ENCODE results near the gene SLC27A4. TPM values are rescaled to one million over a fixed set of nuclear protein-coding genes. Genes with fewer than 3 reads are reported as not detected.

Gene SLC27A4
- total and polyA plus RNA-seq, 9 donors: 7.2 to 16.3 (median 13.1) TPM

DNA sequence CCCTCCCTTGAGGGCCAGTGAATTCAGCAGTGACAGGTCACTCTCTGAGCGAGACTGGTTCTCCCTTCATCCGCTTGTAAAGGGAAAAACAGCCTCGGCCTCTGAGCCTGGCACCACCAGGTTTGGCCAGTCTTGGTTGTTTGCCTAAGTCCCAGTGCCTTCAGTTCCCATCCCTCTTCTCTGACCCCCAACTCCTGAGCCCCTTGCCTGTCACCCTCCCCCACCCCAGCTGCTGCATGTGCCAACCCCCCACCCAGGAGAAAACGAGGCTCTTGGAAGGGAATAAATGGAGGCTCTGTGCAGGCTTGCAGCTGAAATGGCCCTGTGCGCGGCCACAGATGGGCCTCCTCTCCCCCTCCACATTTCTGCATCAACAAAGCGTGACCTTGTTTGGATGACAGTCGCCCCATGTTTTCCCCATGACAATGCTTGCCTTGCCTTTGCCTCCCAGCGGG lies 33.9 kb downstream of the SLC27A4 start:
- Histone ChIP-seq H3K9me3 (replicated peaks; ENCODE audit: control insufficient read depth, low read depth, low read length) (no peaks in the 10 kb centered on the region), H3K4me3 (ENCODE audit: low read length) (no peak overlapping the region), H3K36me3 (ENCODE audit: control insufficient read depth, insufficient read depth, low read length) (peaks cover 41% of the 10 kb centered on the region), H3K27ac (ENCODE audit: low read length) (no peak overlapping the region), H3K4me1 (ENCODE audit: control insufficient read depth, insufficient read depth, low read length) (peaks cover 20% of the 10 kb centered on the region), H3K27me3 (ENCODE audit: control insufficient read depth, insufficient read depth, low read length) (no peaks in the 10 kb centered on the region)
- 96% methylated on average over 4 of the region's 9 CpGs for WGBS (ENCODE audit: insufficient coverage)
- no peak for DNase-seq

- no peak overlapping the region for H3K27ac ChIP-seq (ENCODE audit: low read length)
- no peaks in the 10 kb centered on the region for H3K9me3 ChIP-seq (replicated peaks; ENCODE audit: control insufficient read depth, low read depth, low read length)
- peaks cover 47% of the 10 kb centered on the region for H3K36me3 ChIP-seq (ENCODE audit: control insufficient read depth, insufficient read depth, low read length)
- peaks cover 12% of the 10 kb centered on the region for H3K4me1 ChIP-seq (ENCODE audit: control insufficient read depth, insufficient read depth, low read length)
- no peak for DNase-seq
- no peak overlapping the region for H3K4me3 ChIP-seq (ENCODE audit: low read length)
- H3K27me3 ChIP-seq (ENCODE audit: control insufficient read depth, insufficient read depth, low read length): no peaks in the 10 kb centered on the region
- no CpG with 5 or more reads among the region's 5 CpGs for WGBS (ENCODE audit: insufficient coverage)
Measured at GRCh38 chr9:128375865-128376264, 35.5 kb downstream of the SLC27A4 start.

GRCh38 chr9:128382261-128382660 lies 41.9 kb downstream of the SLC27A4 start:
- Histone ChIP-seq H3K4me1 (ENCODE audit: control insufficient read depth, insufficient read depth, low read length) (peaks cover 34% of the 10 kb centered on the region), H3K36me3 (ENCODE audit: control insufficient read depth, insufficient read depth, low read length) (peaks cover 56% of the 10 kb centered on the region)
- peak; percentile 56 for DNase-seq

GRCh38 chr9:128383007-128383753 lies 42.9 kb downstream of the SLC27A4 start:
- WGBS (ENCODE audit: insufficient coverage): 53% methylated on average over 7 of the region's 9 CpGs

More at GRCh38 chr9:128382261-128382660, 41.9 kb downstream of the SLC27A4 start:
- no peak overlapping the region for H3K4me3 ChIP-seq (ENCODE audit: low read length)
- H3K9me3 ChIP-seq (replicated peaks; ENCODE audit: control insufficient read depth, low read depth, low read length): no peaks in the 10 kb centered on the region
- peak overlapping the region; percentile 84 for H3K27ac ChIP-seq (ENCODE audit: low read length)
- no peaks in the 10 kb centered on the region for H3K27me3 ChIP-seq (ENCODE audit: control insufficient read depth, insufficient read depth, low read length)
- WGBS (ENCODE audit: insufficient coverage): 72% methylated on average over 2 of the region's 6 CpGs

GRCh38 chr9:128383791-128384190 lies 43.5 kb downstream of the SLC27A4 start:
- H3K36me3 ChIP-seq (ENCODE audit: control insufficient read depth, insufficient read depth, low read length): peaks cover 57% of the 10 kb centered on the region
- peak overlapping the region; percentile 85 for H3K27ac ChIP-seq (ENCODE audit: low read length)
- H3K4me1 ChIP-seq (ENCODE audit: control insufficient read depth, insufficient read depth, low read length): peaks cover 34% of the 10 kb centered on the region
- 65% methylated on average over 4 of the region's 8 CpGs for WGBS (ENCODE audit: insufficient coverage)
- no peaks in the 10 kb centered on the region for H3K27me3 ChIP-seq (ENCODE audit: control insufficient read depth, insufficient read depth, low read length)
- H3K9me3 ChIP-seq (replicated peaks; ENCODE audit: control insufficient read depth, low read depth, low read length): no peaks in the 10 kb centered on the region
- peak; percentile 76 for DNase-seq
- no peak overlapping the region for H3K4me3 ChIP-seq (ENCODE audit: low read length)

More at GRCh38 chr9:128383007-128383753, 42.9 kb downstream of the SLC27A4 start:
- Histone ChIP-seq H3K36me3 (ENCODE audit: control insufficient read depth, insufficient read depth, low read length) (peaks cover 56% of the 10 kb centered on the region), H3K4me3 (ENCODE audit: low read length) (no peak overlapping the region), H3K27me3 (ENCODE audit: control insufficient read depth, insufficient read depth, low read length) (no peaks in the 10 kb centered on the region), H3K4me1 (ENCODE audit: control insufficient read depth, insufficient read depth, low read length) (peaks cover 34% of the 10 kb centered on the region), H3K9me3 (replicated peaks; ENCODE audit: control insufficient read depth, low read depth, low read length) (no peaks in the 10 kb centered on the region), H3K27ac (ENCODE audit: low read length) (peak overlapping the region; percentile 85)
- peak; percentile 70 for DNase-seq

DNA sequence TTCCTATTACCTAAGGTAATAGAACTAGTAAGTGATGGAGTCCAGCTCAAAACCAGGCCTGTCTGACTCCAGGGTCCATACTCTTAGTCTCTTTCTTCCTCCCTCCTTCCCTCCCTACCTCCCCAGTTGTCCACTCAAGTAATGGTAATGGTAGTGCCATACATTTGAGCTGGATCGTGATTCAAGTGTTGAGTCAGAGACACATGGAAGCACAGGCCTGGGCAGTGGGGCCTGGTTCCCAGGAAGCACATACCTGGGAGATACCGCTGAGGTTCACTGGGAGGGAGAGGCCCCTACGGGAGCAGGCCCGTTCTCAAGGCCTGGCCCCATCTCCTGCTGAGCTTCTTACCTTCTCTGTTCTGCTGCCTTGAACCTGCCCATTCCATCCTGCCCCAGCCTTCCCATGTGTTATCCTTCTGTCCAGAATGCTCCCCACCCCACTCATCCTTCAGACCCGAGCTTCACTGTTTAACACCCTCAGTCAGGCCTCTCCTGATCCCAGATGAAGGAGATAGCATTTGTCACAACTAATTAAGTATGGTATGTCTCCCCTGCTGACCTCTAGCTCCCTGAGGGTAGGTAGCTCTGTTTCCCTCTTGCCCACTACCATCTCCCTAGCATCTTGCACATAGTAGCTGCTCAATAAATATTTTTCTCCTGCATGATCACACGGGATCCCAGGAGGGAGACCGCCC lies 44.6 kb downstream of the SLC27A4 start:
- Histone ChIP-seq H3K4me1 (ENCODE audit: control insufficient read depth, insufficient read depth, low read length) (peaks cover 38% of the 10 kb centered on the region), H3K4me3 (ENCODE audit: low read length) (no peak overlapping the region), H3K9me3 (replicated peaks; ENCODE audit: control insufficient read depth, low read depth, low read length) (no peaks in the 10 kb centered on the region), H3K27me3 (ENCODE audit: control insufficient read depth, insufficient read depth, low read length) (no peaks in the 10 kb centered on the region), H3K36me3 (ENCODE audit: control insufficient read depth, insufficient read depth, low read length) (peaks cover 62% of the 10 kb centered on the region), H3K27ac (ENCODE audit: low read length) (no peak overlapping the region)
- DNase-seq: no peak
- 70% methylated on average over 2 of the region's 7 CpGs for WGBS (ENCODE audit: insufficient coverage)

DNA sequence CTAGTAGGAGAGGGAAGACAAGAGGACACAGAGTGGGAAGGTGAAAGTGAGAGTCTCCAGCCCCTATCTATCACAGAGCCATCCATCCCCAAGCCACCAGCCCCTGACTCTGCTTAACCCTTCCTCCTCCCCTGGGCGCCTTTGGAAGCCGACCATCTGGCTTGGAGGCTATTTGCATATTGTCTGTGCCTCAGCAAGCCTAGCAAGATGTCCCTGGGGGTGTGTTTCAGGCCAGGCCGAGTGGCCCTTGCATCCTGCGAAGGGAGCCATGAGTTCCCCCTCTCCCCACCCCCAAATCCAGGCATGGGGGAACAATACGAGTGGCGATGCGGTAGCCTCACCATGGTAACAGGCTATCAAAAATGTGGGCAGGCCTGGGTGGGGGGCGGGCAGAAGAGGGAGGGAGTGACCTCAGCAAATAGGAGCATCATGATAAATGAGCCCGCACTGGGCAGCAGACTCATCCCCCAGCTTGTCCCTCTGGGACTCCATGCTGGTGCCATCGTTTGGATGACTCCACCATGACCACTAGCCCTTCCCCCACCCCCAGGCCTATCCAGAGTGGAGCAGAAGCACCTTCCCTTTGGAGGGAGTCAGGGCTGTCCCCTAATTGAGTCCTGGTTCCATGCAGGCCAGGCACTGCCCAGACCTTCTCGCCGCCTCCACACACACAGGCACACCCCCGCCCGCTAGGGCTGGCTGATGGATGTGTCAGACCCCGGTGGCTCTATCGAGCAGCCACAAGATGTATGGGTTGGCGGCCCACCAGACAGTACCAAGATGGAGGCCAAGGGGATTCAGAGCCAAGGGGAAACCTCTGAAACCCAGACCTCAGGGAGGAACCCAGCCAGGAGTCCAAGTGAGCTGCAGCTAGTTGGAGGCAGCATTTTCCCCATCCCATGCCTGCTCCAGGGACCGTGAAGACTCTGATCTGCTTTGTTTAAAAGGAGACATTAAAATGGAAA lies 45.5 kb downstream of the SLC27A4 start:
- 67% methylated on average over 6 of the region's 18 CpGs for WGBS (ENCODE audit: insufficient coverage)
- peaks cover 41% of the 10 kb centered on the region for H3K4me1 ChIP-seq (ENCODE audit: control insufficient read depth, insufficient read depth, low read length)
- peaks cover 3% of the 10 kb centered on the region for H3K27me3 ChIP-seq (ENCODE audit: control insufficient read depth, insufficient read depth, low read length)
- H3K36me3 ChIP-seq (ENCODE audit: control insufficient read depth, insufficient read depth, low read length): peaks cover 61% of the 10 kb centered on the region
- DNase-seq: no peak
- no peaks in the 10 kb centered on the region for H3K9me3 ChIP-seq (replicated peaks; ENCODE audit: control insufficient read depth, low read depth, low read length)
- no peak overlapping the region for H3K27ac ChIP-seq (ENCODE audit: low read length)
- no peak overlapping the region for H3K4me3 ChIP-seq (ENCODE audit: low read length)

- Histone ChIP-seq H3K9me3 (replicated peaks; ENCODE audit: control insufficient read depth, low read depth, low read length) (no peaks in the 10 kb centered on the region), H3K36me3 (ENCODE audit: control insufficient read depth, insufficient read depth, low read length) (peaks cover 65% of the 10 kb centered on the region), H3K4me1 (ENCODE audit: control insufficient read depth, insufficient read depth, low read length) (peaks cover 26% of the 10 kb centered on the region), H3K4me3 (ENCODE audit: low read length) (no peak overlapping the region), H3K27ac (ENCODE audit: low read length) (no peak overlapping the region), H3K27me3 (ENCODE audit: control insufficient read depth, insufficient read depth, low read length) (peaks cover 22% of the 10 kb centered on the region)
- 93% methylated on average over 6 of the region's 10 CpGs for WGBS (ENCODE audit: insufficient coverage)
- DNase-seq: no peak
Measured at GRCh38 chr9:128388150-128388549, 47.8 kb downstream of the SLC27A4 start.

DNA sequence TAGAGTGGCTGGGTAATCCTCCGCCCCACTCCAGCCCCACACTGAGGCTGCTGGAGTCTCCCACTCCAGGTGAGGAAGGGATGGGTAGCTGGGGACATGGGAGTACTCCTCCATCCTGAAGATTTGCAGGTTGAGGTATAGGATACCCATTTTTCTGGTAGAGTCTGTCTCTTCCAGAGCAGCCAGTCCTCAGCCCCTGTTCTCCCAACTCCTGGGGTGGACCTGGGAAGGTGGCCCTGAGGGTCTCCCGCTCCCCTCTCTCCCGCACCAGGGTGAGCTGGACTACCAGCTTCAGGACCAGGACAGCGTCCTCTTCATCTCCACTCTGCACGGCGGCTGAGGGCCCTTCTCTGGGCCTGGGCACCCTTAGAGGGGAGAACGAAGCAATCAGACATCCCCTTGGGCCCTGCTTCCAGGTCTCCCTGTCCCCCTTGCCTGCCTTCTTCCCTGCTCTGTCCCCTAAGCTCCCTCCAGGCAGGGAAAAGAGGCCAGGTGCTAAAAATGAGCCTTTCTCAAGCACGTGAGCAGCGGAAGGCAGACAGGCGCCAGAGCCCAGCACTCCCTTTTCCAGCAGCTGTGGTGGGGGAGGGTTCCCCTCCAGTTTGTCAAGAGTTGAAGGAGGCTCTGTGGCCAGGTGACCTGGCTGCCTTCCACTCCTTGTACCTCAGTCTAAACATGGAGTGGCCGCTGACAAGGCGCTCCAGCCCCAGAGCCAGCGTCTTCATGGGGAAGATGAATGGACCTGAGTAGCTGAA lies 49.2 kb downstream of the SLC27A4 start:
- peaks cover 11% of the 10 kb centered on the region for H3K4me1 ChIP-seq (ENCODE audit: control insufficient read depth, insufficient read depth, low read length)
- DNase-seq: peak; percentile 49
- H3K27ac ChIP-seq (ENCODE audit: low read length): peak overlapping the region; percentile 43
- H3K27me3 ChIP-seq (ENCODE audit: control insufficient read depth, insufficient read depth, low read length): peaks cover 35% of the 10 kb centered on the region
- WGBS (ENCODE audit: insufficient coverage): 77% methylated on average over 3 of the region's 13 CpGs
- H3K9me3 ChIP-seq (replicated peaks; ENCODE audit: control insufficient read depth, low read depth, low read length): no peaks in the 10 kb centered on the region
- H3K36me3 ChIP-seq (ENCODE audit: control insufficient read depth, insufficient read depth, low read length): peaks cover 57% of the 10 kb centered on the region
- H3K4me3 ChIP-seq (ENCODE audit: low read length): no peak overlapping the region

Data from muscle of leg (tissue), 11 donors.